ENCODE measurements around the gene TMEM163. TPM values are rescaled to one million over a fixed set of nuclear protein-coding genes. Genes with fewer than 3 reads are reported as not detected.

Gene TMEM163
- total RNA-seq, 1 donor from 2014 or later, result not detected

- Mint-ChIP-seq H3K27ac (ENCODE audit: unreplicated experiment) (no peak overlapping the region), H3K27me3 (ENCODE audit: unreplicated experiment) (no peaks in the 10 kb centered on the region), H3K4me3 (ENCODE audit: unreplicated experiment) (no peak overlapping the region), H3K9me3 (ENCODE audit: unreplicated experiment) (no peaks in the 10 kb centered on the region), H3K4me1 (ENCODE audit: unreplicated experiment) (peaks cover 14% of the 10 kb centered on the region), H3K36me3 (ENCODE audit: unreplicated experiment) (no peaks in the 10 kb centered on the region)
- no peak for DNase-seq (ENCODE audit: extremely low spot score, unreplicated experiment)
- TF ChIP-seq, protein P1, sequence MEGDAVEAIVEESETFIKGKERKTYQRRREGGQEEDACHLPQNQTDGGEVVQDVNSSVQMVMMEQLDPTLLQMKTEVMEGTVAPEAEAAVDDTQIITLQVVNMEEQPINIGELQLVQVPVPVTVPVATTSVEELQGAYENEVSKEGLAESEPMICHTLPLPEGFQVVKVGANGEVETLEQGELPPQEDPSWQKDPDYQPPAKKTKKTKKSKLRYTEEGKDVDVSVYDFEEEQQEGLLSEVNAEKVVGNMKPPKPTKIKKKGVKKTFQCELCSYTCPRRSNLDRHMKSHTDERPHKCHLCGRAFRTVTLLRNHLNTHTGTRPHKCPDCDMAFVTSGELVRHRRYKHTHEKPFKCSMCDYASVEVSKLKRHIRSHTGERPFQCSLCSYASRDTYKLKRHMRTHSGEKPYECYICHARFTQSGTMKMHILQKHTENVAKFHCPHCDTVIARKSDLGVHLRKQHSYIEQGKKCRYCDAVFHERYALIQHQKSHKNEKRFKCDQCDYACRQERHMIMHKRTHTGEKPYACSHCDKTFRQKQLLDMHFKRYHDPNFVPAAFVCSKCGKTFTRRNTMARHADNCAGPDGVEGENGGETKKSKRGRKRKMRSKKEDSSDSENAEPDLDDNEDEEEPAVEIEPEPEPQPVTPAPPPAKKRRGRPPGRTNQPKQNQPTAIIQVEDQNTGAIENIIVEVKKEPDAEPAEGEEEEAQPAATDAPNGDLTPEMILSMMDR (IDR thresholded peaks at IDR 0.05), result no peak
These were observed 282.9 kb downstream of the TMEM163 start for GRCh38 chr2:134435936-134436335.

- no peak overlapping the region for H3K4me3 Mint-ChIP-seq (ENCODE audit: unreplicated experiment)
- peaks cover 14% of the 10 kb centered on the region for H3K4me1 Mint-ChIP-seq (ENCODE audit: unreplicated experiment)
- no peaks in the 10 kb centered on the region for H3K9me3 Mint-ChIP-seq (ENCODE audit: unreplicated experiment)
- no peak overlapping the region for H3K27ac Mint-ChIP-seq (ENCODE audit: unreplicated experiment)
- H3K36me3 Mint-ChIP-seq (ENCODE audit: unreplicated experiment), result no peaks in the 10 kb centered on the region
- DNase-seq (ENCODE audit: extremely low spot score, unreplicated experiment), result no peak
- H3K27me3 Mint-ChIP-seq (ENCODE audit: unreplicated experiment), result no peaks in the 10 kb centered on the region
- TF ChIP-seq, protein P1 (IDR thresholded peaks at IDR 0.05), result no peak
These were observed 283.3 kb downstream of the TMEM163 start for GRCh38 chr2:134435505-134435904.

DNA sequence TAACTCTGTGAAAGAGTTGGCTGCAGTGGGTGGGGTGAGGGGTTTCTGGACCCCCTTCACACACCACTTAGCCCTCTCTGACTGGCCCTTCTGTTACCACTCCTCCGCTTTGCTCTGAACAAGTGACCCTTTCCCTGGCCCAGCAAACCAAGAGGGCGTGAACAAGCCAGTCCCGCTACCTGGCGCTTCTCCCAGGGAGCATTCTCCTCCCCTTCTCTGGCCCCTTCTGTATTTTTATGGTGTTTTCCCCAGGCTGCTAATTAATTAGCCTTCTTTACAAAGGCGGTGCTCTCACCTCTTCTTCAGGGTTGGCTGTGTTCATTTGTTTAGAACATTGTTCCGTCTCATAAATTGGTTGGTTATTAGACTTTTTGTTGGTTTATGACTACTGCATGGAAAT is 284.8 kb downstream of the TMEM163 start:
- no peaks in the 10 kb centered on the region for H3K27me3 Mint-ChIP-seq (ENCODE audit: unreplicated experiment)
- no peak for DNase-seq (ENCODE audit: extremely low spot score, unreplicated experiment)
- no peak overlapping the region for H3K4me3 Mint-ChIP-seq (ENCODE audit: unreplicated experiment)
- H3K36me3 Mint-ChIP-seq (ENCODE audit: unreplicated experiment), result no peaks in the 10 kb centered on the region
- TF ChIP-seq, protein P1 (IDR thresholded peaks at IDR 0.05), result no peak
- no peaks in the 10 kb centered on the region for H3K9me3 Mint-ChIP-seq (ENCODE audit: unreplicated experiment)
- H3K27ac Mint-ChIP-seq (ENCODE audit: unreplicated experiment), result no peak overlapping the region
- peaks cover 14% of the 10 kb centered on the region for H3K4me1 Mint-ChIP-seq (ENCODE audit: unreplicated experiment)

DNA sequence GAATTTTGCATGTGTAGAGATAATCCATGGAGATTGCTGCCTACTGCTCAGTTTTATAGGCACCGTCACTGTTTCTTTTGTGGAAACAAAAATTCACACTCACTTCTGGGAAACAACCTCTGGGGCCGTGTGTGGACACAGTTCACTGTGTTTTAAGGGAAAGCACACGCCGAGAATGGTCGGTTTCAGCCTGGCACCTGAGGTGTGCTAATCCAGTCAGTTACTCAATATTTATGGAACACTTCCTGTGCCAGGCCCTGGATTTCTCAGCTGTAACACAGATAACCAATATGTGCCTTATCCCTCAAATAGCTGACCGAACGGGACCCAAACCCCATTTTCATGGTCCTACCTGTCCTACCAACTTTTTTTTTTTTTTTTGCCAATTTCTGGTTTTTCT is 285.3 kb downstream of the TMEM163 start:
- Mint-ChIP-seq H3K9me3 (ENCODE audit: unreplicated experiment) (no peaks in the 10 kb centered on the region), H3K4me3 (ENCODE audit: unreplicated experiment) (no peak overlapping the region), H3K4me1 (ENCODE audit: unreplicated experiment) (peaks cover 14% of the 10 kb centered on the region), H3K27me3 (ENCODE audit: unreplicated experiment) (no peaks in the 10 kb centered on the region), H3K27ac (ENCODE audit: unreplicated experiment) (no peak overlapping the region), H3K36me3 (ENCODE audit: unreplicated experiment) (no peaks in the 10 kb centered on the region)
- TF ChIP-seq, protein P1 (IDR thresholded peaks at IDR 0.05), result no peak
- DNase-seq (ENCODE audit: extremely low spot score, unreplicated experiment), result no peak

DNA sequence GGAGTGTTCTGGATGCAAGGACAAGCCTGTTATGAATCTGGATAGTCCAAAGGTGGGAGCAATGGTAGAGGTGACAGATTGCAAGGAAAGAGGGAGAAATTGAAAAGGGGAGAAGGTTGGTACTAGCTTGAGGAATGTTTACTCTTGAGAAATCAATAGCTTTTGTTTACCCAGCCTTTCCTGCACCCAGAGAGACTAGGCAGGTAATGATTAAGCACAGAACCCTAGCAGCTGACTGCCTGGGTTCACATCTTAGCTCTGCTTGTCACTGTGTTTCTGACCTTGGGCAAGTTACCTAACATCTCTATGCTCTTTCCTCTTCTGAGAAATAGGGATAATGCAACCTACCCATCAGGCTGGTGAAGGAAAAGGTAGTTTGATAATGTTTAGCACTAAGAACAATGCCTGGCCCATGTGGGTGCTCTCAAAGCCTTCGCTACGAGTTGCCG is 286.3 kb downstream of the TMEM163 start:
- no peak overlapping the region for H3K27ac Mint-ChIP-seq (ENCODE audit: unreplicated experiment)

More for the DNA sequence above, 286.3 kb downstream of the TMEM163 start:
- TF ChIP-seq, protein P1 (IDR thresholded peaks at IDR 0.05), result no peak
- H3K27me3 Mint-ChIP-seq (ENCODE audit: unreplicated experiment), result no peaks in the 10 kb centered on the region
- DNase-seq (ENCODE audit: extremely low spot score, unreplicated experiment), result no peak
- H3K4me1 Mint-ChIP-seq (ENCODE audit: unreplicated experiment), result peaks cover 14% of the 10 kb centered on the region
- no peaks in the 10 kb centered on the region for H3K9me3 Mint-ChIP-seq (ENCODE audit: unreplicated experiment)
- H3K36me3 Mint-ChIP-seq (ENCODE audit: unreplicated experiment), result no peaks in the 10 kb centered on the region
- H3K4me3 Mint-ChIP-seq (ENCODE audit: unreplicated experiment), result no peak overlapping the region
